Measurements from ENCODE around the gene TACC2.

TACC2 gene

GRCh38 chr10:122049076-122049475 is 60.1 kb downstream of the TACC2 start:
- no peak for ATAC-seq
- no peak for TF ChIP-seq CREB5 (CRISPR knock-in tag; IDR thresholded peaks at IDR 0.05; ENCODE audit: low read depth)
- no peak for TF ChIP-seq ZC3H10 (CRISPR knock-in tag; IDR thresholded peaks at IDR 0.05)
- TF ChIP-seq PPARA (CRISPR knock-in tag; IDR thresholded peaks at IDR 0.05; ENCODE audit: borderline replicate concordance), result no peak
- no peak for TF ChIP-seq ZNF70 (CRISPR knock-in tag; IDR thresholded peaks at IDR 0.05)
- TF ChIP-seq TOX (CRISPR knock-in tag; IDR thresholded peaks at IDR 0.05; ENCODE audit: borderline replicate concordance), result no peak
- TF ChIP-seq BACH2 (CRISPR knock-in tag; IDR thresholded peaks at IDR 0.05; ENCODE audit: borderline replicate concordance), result no peak
- no peak for TF ChIP-seq CSRNP3 (CRISPR knock-in tag; IDR thresholded peaks at IDR 0.05)
- no peak for TF ChIP-seq POU6F1 (CRISPR knock-in tag; IDR thresholded peaks at IDR 0.05; ENCODE audit: borderline replicate concordance, low read depth)
- no peak for TF ChIP-seq ZNF8 (CRISPR knock-in tag; IDR thresholded peaks at IDR 0.05)
- TF ChIP-seq ZFP30 (CRISPR knock-in tag; IDR thresholded peaks at IDR 0.05), result no peak
- no peak for TF ChIP-seq RARB (CRISPR knock-in tag; IDR thresholded peaks at IDR 0.05)
- TF ChIP-seq ARNTL (CRISPR knock-in tag; IDR thresholded peaks at IDR 0.05; ENCODE audit: borderline replicate concordance, low read depth), result no peak
- no peak for TF ChIP-seq ESRRG (CRISPR knock-in tag; IDR thresholded peaks at IDR 0.05)
- TF ChIP-seq GLIS3 (CRISPR knock-in tag; IDR thresholded peaks at IDR 0.05), result no peak
- no peak for TF ChIP-seq ISL1 (CRISPR knock-in tag; IDR thresholded peaks at IDR 0.05)
- TF ChIP-seq OSR1 (CRISPR knock-in tag; IDR thresholded peaks at IDR 0.05), result no peak

- TF ChIP-seq ZFP30 (CRISPR knock-in tag; IDR thresholded peaks at IDR 0.05) (no peak), CREB5 (CRISPR knock-in tag; IDR thresholded peaks at IDR 0.05; ENCODE audit: low read depth) (no peak), ZNF70 (CRISPR knock-in tag; IDR thresholded peaks at IDR 0.05) (no peak), CSRNP3 (CRISPR knock-in tag; IDR thresholded peaks at IDR 0.05) (no peak), ZNF565 (CRISPR knock-in tag; conservative IDR thresholded peaks at IDR 0.05; ENCODE audit: low read depth) (no peak), POU6F1 (CRISPR knock-in tag; IDR thresholded peaks at IDR 0.05; ENCODE audit: borderline replicate concordance, low read depth) (no peak), TOX (CRISPR knock-in tag; IDR thresholded peaks at IDR 0.05; ENCODE audit: borderline replicate concordance) (no peak), BACH2 (CRISPR knock-in tag; IDR thresholded peaks at IDR 0.05; ENCODE audit: borderline replicate concordance) (no peak)
- no peak for ATAC-seq
Measured at GRCh38 chr10:122050311-122050710, 61.3 kb downstream of the TACC2 start.

- ATAC-seq, result no peak
- TF ChIP-seq ZFP3 (CRISPR knock-in tag; IDR thresholded peaks at IDR 0.05), result no peak
- TF ChIP-seq ARNTL (CRISPR knock-in tag; IDR thresholded peaks at IDR 0.05; ENCODE audit: borderline replicate concordance, low read depth), result no peak
- TF ChIP-seq SNAI2 (CRISPR knock-in tag; IDR thresholded peaks at IDR 0.05), result no peak
- TF ChIP-seq RARB (CRISPR knock-in tag; IDR thresholded peaks at IDR 0.05), result no peak
- TF ChIP-seq PPARA (CRISPR knock-in tag; IDR thresholded peaks at IDR 0.05; ENCODE audit: borderline replicate concordance), result no peak
- no peak for TF ChIP-seq OSR1 (CRISPR knock-in tag; IDR thresholded peaks at IDR 0.05)
- no peak for TF ChIP-seq ZC3H10 (CRISPR knock-in tag; IDR thresholded peaks at IDR 0.05)
Measured at GRCh38 chr10:122050811-122051210, 61.8 kb downstream of the TACC2 start.

Measured in SK-N-SH treated with all-trans-retinoic acid at 6 μM for 48 hours (cell line).